GM15510 (cell line): ENCODE data around the gene ESYT1.

ENCODE experiments used
- POLR2A ChIP-seq: IDR thresholded peaks from 3 replicates; pipeline ENCODE4 v1.6.1; 2011; ENCODE audit warnings: borderline replicate concordance; ENCODE audit not compliant: insufficient read length; ENCODE audit errors: extremely low read depth

Gene ESYT1

GRCh38 chr12:56101045-56101444 lies 27.0 kb upstream of the ESYT1 start:
- TF ChIP-seq POLR2A = no peak

GRCh38 chr12:56102683-56103065 lies 25.4 kb upstream of the ESYT1 start:
- TF ChIP-seq POLR2A = no peak

GRCh38 chr12:56103066-56103711 lies 24.9 kb upstream of the ESYT1 start:
- TF ChIP-seq POLR2A = no peak

GRCh38 chr12:56103823-56104108 lies 24.3 kb upstream of the ESYT1 start:
- TF ChIP-seq POLR2A = no peak

GRCh38 chr12:56104109-56104814 lies 23.8 kb upstream of the ESYT1 start, which contains the start of gene PA2G4:
Gene PA2G4, plus strand, starts transcription at chr12:56104559. Its CDS starts 179 bp downstream, at chr12:56104738.
- peak; percentile 90 for TF ChIP-seq POLR2A

- no peak for TF ChIP-seq POLR2A
These were observed 23.1 kb upstream of the ESYT1 start for GRCh38 chr12:56104815-56105608.

GRCh38 chr12:56105609-56105902 lies 22.5 kb upstream of the ESYT1 start:
- TF ChIP-seq POLR2A = no peak

GRCh38 chr12:56107242-56107641 lies 20.8 kb upstream of the ESYT1 start:
- no peak for TF ChIP-seq POLR2A

- no peak for TF ChIP-seq POLR2A
These were observed 17.5 kb upstream of the ESYT1 start for GRCh38 chr12:56110571-56110970.

- TF ChIP-seq POLR2A = no peak
These were observed 14.0 kb upstream of the ESYT1 start for GRCh38 chr12:56114084-56114483.

- TF ChIP-seq POLR2A = no peak
These were observed 12.7 kb upstream of the ESYT1 start for GRCh38 chr12:56115329-56115728.

GRCh38 chr12:56116267-56117081 lies 11.6 kb upstream of the ESYT1 start, which contains the start of gene RPL41:
Gene RPL41, plus strand, starts transcription at chr12:56116633.
- peak; percentile 99 for TF ChIP-seq POLR2A

GRCh38 chr12:56117778-56118687 lies 10.0 kb upstream of the ESYT1 start, which contains the start of gene ZC3H10:
Gene ZC3H10, plus strand, starts transcription at chr12:56118266. Its CDS starts 2,297 bp downstream, at chr12:56120563.
- peak; percentile 94 for TF ChIP-seq POLR2A

- no peak for TF ChIP-seq POLR2A
These were observed 9.2 kb upstream of the ESYT1 start for GRCh38 chr12:56118688-56119357.

- no peak for TF ChIP-seq POLR2A
These were observed 8.7 kb upstream of the ESYT1 start for GRCh38 chr12:56119361-56119796.
